ENCODE data around the gene SKIC2. TPM values are rescaled to one million over a fixed set of nuclear protein-coding genes. Genes with fewer than 3 reads are reported as not detected.

SKIC2 gene
- total RNA-seq, 1 experiment from 2014 or later, result 64.2 TPM

DNA sequence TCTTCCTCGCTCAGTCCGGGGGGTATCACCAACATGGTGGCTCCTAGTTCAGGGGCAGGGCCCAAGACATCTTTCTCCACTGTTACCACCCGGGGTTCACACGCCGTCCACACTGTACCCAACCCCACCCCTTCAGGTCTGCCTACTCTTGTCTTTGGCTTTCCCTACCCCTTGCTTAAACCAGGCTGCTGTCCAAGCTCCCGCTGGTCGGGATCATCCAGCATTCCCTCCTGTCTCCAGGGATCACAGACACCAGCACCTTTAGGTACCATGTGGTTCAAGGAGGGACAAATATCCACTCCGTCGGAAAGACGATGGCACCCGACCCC, 599 bp upstream of the SKIC2 start:
- intact Hi-C loops (cut with micrococcal nuclease; ENCODE audit: unreplicated experiment), result loop anchor here (10.0 kb wide), 1 partner anchor 274 kb away; the partner anchor contains the start of gene LY6G5C

DNA sequence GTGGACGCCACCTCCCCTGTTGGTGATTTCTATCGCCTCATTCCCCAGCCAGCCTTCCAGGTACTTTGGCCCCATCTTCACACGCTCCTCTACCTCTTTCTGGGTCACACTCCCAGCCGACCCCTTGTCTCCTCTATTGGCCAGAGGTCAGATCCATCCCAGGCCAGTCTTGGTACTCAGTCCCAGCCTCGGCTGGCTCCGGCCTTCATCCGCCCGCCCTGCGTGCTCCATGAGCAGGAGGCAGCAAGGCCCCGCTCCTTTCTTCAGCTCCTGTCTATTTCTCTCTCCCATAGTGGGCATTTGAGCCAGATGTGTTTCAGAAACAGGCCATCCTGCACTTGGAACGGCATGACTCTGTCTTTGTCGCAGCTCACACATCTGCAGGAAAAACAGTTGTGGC, 2.6 kb downstream of the SKIC2 start:
- Histone ChIP-seq H3K27ac (ENCODE audit: low read depth, low read length, poor library complexity, severe bottlenecking) (no peak overlapping the region), H3K27me3 (replicated peaks; ENCODE audit: insufficient read depth, low read depth, low read length, poor library complexity) (no peaks in the 10 kb centered on the region), H3K4me3 (ENCODE audit: low read depth, low read length, poor library complexity, severe bottlenecking) (no peak overlapping the region), H3K4me1 (ENCODE audit: insufficient read depth, low read length, poor library complexity, severe bottlenecking) (peaks cover 14% of the 10 kb centered on the region), H3K9me3 (ENCODE audit: low read depth, low read length, poor library complexity, severe bottlenecking) (no peaks in the 10 kb centered on the region), H3K36me3 (ENCODE audit: insufficient read depth, low read length, poor library complexity, severe bottlenecking) (peaks cover 16% of the 10 kb centered on the region)
- POLR2A ChIA-PET (ENCODE audit: low non-redundant PET), result no interaction called here
- intact Hi-C loops (cut with micrococcal nuclease; ENCODE audit: unreplicated experiment), result no loop called here
- TF ChIP-seq, protein P1, sequence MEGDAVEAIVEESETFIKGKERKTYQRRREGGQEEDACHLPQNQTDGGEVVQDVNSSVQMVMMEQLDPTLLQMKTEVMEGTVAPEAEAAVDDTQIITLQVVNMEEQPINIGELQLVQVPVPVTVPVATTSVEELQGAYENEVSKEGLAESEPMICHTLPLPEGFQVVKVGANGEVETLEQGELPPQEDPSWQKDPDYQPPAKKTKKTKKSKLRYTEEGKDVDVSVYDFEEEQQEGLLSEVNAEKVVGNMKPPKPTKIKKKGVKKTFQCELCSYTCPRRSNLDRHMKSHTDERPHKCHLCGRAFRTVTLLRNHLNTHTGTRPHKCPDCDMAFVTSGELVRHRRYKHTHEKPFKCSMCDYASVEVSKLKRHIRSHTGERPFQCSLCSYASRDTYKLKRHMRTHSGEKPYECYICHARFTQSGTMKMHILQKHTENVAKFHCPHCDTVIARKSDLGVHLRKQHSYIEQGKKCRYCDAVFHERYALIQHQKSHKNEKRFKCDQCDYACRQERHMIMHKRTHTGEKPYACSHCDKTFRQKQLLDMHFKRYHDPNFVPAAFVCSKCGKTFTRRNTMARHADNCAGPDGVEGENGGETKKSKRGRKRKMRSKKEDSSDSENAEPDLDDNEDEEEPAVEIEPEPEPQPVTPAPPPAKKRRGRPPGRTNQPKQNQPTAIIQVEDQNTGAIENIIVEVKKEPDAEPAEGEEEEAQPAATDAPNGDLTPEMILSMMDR (conservative IDR thresholded peaks at IDR 0.05; ENCODE audit: low read depth, low read length), result no peak
- TF ChIP-seq EZH2 (IDR thresholded peaks at IDR 0.05; ENCODE audit: borderline replicate concordance, low read depth, low read length, poor library complexity, severe bottlenecking), result no peak
- no peak for DNase-seq (ENCODE audit: low spot score)
- no TSS peak for BruUV-seq (replicated peaks)
- CTCF ChIA-PET, result no interaction called here

More for the DNA sequence above, 599 bp upstream of the SKIC2 start:
- H3K9me3 ChIP-seq (ENCODE audit: low read depth, low read length, poor library complexity, severe bottlenecking), result no peaks in the 10 kb centered on the region
- H3K4me3 ChIP-seq (ENCODE audit: low read depth, low read length, poor library complexity, severe bottlenecking), result peak overlapping the region; percentile 88
- POLR2A ChIA-PET (ENCODE audit: low non-redundant PET), result interaction anchor here (0.6 kb wide), 1 partner anchor 40 kb away, joined by 3 read pairs; no protein-coding TSS in a partner anchor
- CTCF ChIA-PET, result interaction anchor here (0.6 kb wide), 1 partner anchor 171 kb away, joined by 3 read pairs; no protein-coding TSS in a partner anchor
- H3K4me1 ChIP-seq (ENCODE audit: insufficient read depth, low read length, poor library complexity, severe bottlenecking), result peaks cover 14% of the 10 kb centered on the region
- TF ChIP-seq EZH2 (IDR thresholded peaks at IDR 0.05; ENCODE audit: borderline replicate concordance, low read depth, low read length, poor library complexity, severe bottlenecking), result no peak
- TF ChIP-seq, protein P1 (conservative IDR thresholded peaks at IDR 0.05; ENCODE audit: low read depth, low read length), result no peak
- peaks cover 35% of the 10 kb centered on the region for H3K36me3 ChIP-seq (ENCODE audit: insufficient read depth, low read length, poor library complexity, severe bottlenecking)
- H3K27ac ChIP-seq (ENCODE audit: low read depth, low read length, poor library complexity, severe bottlenecking), result peak overlapping the region; percentile 88
- DNase-seq (ENCODE audit: low spot score), result no peak
- H3K27me3 ChIP-seq (replicated peaks; ENCODE audit: insufficient read depth, low read depth, low read length, poor library complexity), result no peaks in the 10 kb centered on the region
- no TSS peak for BruUV-seq (replicated peaks)

DNA sequence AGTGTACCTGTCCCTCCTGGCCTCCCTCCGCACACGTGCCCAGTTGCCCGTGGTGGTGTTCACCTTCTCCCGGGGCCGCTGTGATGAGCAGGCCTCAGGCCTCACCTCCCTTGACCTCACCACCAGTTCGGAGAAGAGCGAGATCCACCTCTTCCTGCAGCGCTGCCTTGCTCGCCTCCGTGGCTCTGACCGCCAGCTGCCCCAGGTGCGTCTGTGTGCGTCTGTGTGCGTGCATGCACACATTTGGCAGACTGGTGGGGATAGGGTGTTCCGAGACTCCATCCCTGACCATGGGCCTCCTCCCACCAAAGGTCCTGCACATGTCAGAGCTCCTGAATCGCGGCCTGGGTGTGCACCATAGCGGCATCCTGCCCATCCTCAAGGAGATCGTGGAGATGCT, 4.9 kb downstream of the SKIC2 start:
- POLR2A ChIA-PET (ENCODE audit: low non-redundant PET), result no interaction called here
- CTCF ChIA-PET, result no interaction called here
- no peak for TF ChIP-seq EZH2 (IDR thresholded peaks at IDR 0.05; ENCODE audit: borderline replicate concordance, low read depth, low read length, poor library complexity, severe bottlenecking)
- TF ChIP-seq, protein P1 (conservative IDR thresholded peaks at IDR 0.05; ENCODE audit: low read depth, low read length), result no peak
- peaks cover 32% of the 10 kb centered on the region for H3K36me3 ChIP-seq (ENCODE audit: insufficient read depth, low read length, poor library complexity, severe bottlenecking)
- H3K4me1 ChIP-seq (ENCODE audit: insufficient read depth, low read length, poor library complexity, severe bottlenecking), result peaks cover 7% of the 10 kb centered on the region
- DNase-seq (ENCODE audit: low spot score), result no peak
- no peak overlapping the region for H3K27ac ChIP-seq (ENCODE audit: low read depth, low read length, poor library complexity, severe bottlenecking)
- intact Hi-C loops (cut with micrococcal nuclease; ENCODE audit: unreplicated experiment), result no loop called here
- H3K27me3 ChIP-seq (replicated peaks; ENCODE audit: insufficient read depth, low read depth, low read length, poor library complexity), result no peaks in the 10 kb centered on the region
- no TSS peak for BruUV-seq (replicated peaks)
- no peak overlapping the region for H3K4me3 ChIP-seq (ENCODE audit: low read depth, low read length, poor library complexity, severe bottlenecking)
- no peaks in the 10 kb centered on the region for H3K9me3 ChIP-seq (ENCODE audit: low read depth, low read length, poor library complexity, severe bottlenecking)

All from A673 (cell line).